Measurements from ENCODE around the gene CELF4.

The CELF4 gene

DNA sequence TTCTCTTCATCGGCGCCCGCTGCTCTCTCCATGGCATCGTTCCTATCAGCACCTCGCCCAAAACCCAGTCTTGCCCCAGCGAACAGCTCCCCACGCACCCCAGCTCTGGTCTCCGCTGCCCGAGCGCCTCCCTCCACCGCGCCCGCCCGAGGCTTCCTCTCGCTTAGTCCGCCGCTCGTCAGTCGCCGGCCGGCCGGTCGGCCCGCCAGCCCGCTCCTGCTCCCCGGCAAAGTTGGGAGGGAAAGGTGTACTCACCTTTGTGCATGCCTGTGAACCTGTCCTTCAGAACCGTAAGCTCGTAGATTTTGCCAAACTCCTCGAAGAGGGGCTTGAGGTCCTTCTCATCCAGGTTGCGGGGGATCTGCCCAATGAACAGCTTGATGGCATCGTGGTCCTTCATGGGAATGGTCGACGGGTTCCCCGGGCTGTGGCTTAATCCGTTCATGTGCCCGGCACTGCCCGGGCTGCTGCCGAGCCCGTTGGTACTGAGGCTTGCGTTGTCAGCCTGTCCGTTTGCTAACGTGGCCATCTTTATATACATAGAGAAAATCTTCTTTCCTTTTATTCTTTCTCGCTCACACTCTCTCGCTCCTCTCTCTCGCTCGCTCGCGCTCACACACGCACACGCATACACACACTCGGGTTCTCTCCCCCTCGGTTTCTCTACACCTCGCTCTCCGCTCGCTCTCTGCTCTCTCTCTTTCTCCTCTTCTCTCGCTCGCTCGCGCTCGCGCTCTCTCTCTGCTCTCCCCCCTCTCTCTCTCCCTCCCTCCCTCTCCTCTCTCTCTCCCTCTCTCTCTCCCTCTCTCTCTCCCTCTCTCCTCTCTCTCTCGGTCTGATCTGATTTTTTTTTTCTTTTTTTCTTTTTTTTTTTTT lies at the start of gene CELF4:
Gene CELF4 (minus strand): TSS at position 698 of the 876 bp plus-strand sequence.
- TF ChIP-seq, protein P1, sequence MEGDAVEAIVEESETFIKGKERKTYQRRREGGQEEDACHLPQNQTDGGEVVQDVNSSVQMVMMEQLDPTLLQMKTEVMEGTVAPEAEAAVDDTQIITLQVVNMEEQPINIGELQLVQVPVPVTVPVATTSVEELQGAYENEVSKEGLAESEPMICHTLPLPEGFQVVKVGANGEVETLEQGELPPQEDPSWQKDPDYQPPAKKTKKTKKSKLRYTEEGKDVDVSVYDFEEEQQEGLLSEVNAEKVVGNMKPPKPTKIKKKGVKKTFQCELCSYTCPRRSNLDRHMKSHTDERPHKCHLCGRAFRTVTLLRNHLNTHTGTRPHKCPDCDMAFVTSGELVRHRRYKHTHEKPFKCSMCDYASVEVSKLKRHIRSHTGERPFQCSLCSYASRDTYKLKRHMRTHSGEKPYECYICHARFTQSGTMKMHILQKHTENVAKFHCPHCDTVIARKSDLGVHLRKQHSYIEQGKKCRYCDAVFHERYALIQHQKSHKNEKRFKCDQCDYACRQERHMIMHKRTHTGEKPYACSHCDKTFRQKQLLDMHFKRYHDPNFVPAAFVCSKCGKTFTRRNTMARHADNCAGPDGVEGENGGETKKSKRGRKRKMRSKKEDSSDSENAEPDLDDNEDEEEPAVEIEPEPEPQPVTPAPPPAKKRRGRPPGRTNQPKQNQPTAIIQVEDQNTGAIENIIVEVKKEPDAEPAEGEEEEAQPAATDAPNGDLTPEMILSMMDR (IDR thresholded peaks at IDR 0.05; ENCODE audit: extremely low read depth, missing control alignments): no peak
- DNase-seq (ENCODE audit: low spot score): peak; percentile 40

DNA sequence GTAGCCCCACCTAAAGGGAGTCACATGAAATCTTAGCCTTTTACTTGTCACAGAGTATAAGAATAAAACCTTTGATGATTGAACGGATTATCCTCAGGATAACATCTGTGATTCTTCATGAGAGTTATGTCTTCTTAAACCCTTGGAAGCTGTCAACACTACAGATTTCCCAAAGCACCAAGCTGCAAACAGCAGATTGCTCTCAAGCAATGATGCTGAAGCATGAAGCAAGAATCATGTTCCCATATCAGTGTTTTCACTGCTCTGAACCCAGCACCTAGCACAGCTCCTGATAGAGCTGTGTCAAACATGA lies 47.6 kb upstream of the CELF4 start:
- no peak for DNase-seq (ENCODE audit: low spot score)
- TF ChIP-seq, protein P1 (IDR thresholded peaks at IDR 0.05; ENCODE audit: extremely low read depth, missing control alignments): no peak

DNA sequence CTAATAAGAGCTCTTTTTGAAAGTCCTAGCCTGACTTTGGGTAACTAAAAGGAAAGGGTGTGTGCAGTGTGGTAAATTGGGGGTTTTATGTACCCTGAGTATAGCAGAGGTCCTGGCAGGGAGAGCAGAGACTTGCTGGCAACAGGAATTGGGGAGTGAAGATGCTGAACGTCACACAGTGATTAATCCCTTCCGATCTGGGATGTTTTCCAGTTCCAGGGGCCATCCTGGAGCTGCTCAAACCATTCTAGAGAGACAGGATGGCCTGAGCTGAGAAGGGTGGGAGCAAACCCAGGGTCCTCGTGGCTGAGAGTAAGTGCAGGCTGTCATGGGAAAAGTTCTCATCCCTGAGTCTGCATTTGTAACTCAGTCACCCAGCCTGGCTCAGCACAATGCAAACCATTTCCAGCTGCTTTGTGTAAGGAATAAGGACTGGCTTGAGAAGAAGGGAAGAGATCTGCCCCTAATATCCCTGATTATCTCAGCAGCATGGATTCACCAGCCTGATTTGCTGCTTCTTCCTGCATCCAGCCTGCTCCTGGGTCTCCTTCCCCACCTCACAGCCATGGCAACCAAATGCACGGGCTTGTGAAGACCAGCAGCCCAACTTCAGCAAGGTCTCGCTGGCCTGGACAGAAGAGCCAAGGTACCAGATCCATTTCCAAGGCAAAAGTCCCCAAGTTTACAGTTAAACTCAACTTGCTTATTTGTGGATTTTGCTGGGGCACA lies 47.1 kb upstream of the CELF4 start:
- DNase-seq (ENCODE audit: low spot score): no peak
- TF ChIP-seq, protein P1 (IDR thresholded peaks at IDR 0.05; ENCODE audit: extremely low read depth, missing control alignments): no peak

DNA sequence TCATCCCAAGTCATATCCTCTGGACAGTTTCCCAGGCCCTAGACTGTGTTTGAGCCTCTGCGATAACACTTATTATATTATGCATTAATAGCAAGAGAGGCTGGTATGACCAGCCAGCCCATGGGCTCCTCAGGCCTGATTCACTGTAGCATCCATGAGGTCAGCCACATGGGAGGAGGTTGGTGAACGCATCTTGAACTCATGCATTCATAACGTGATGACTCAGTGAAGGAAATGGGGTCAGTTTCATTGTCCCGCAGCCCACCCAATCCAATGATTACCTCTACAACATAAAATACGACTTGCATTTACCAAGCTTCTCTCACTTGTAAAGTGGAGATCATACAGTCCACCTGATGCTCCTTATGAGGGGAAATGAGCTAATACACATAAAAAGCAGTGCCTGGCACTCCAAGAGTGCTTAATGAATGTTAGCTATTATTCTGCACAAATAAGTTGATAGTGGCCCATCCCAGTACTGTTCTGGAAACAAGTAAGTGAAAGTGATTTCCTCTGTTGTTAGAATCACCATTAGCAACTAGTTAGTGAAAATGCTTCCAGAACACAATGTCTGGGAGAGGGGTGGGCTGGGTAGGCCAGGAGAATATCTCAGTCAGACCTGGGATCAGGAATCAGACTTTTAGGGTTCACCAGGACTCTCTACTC lies 46.1 kb upstream of the CELF4 start:
- DNase-seq (ENCODE audit: low spot score): no peak
- TF ChIP-seq, protein P1 (IDR thresholded peaks at IDR 0.05; ENCODE audit: extremely low read depth, missing control alignments): no peak

DNA sequence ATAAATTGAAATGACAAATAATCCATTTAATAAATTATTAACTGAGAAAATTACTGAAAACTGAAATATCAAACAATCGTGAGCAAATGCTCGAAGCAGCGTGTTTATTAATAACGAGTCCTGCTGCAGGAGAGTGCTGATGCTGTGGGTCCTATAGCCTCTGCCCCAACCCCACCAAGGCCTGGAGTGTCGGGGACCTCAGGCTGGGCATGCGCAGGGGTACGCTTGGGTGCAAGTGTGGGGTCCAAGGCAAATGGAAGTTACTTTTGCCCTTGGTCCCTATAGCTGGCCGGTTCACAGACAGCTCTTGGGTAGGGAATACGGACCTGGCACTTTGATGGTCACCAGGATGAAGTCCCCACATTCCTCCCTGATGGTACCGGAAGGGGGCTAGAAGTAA lies 43.3 kb upstream of the CELF4 start:
- TF ChIP-seq, protein P1 (IDR thresholded peaks at IDR 0.05; ENCODE audit: extremely low read depth, missing control alignments): no peak
- DNase-seq (ENCODE audit: low spot score): no peak

DNA sequence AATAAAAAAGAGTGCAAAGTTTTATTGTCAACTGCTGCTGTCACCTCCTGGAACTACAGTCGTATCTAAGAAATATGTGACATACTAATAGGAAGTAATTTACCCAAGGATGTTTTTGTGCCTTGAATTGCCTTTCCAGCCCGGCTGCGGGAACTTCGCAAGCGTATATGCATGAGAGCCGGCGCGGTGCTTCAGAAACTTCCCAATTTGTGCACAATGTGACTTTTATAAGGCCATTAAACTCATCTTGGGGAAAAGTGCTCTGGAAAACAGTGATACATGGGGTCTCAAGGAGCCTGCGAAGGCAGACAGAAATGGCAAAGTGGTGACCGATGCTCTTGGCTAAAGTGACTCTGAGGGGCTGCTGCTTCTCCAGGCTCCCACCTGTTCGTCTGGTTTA lies 41.7 kb upstream of the CELF4 start:
- no peak for DNase-seq (ENCODE audit: low spot score)
- TF ChIP-seq, protein P1 (IDR thresholded peaks at IDR 0.05; ENCODE audit: extremely low read depth, missing control alignments): no peak

DNA sequence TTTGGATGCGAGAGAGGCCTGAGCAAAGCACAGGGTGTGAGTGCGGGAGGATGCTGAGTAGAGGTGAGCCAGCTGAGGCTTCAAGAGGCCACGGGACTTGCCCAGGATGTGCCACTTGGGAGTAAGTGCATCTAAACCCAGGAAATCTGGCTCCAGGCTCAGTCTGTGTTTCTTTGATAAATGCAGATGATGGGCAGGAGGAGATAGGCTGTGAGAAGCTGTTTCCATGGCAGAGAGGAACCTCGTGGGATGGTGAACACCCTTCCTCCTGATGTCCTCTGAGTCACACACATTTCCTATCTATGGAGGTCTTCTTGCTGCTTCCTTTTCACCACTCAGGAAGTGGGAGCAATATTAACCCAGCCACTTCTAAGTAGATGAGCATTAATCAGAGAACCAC lies 38.4 kb upstream of the CELF4 start:
- TF ChIP-seq, protein P1 (IDR thresholded peaks at IDR 0.05; ENCODE audit: extremely low read depth, missing control alignments): no peak
- no peak for DNase-seq (ENCODE audit: low spot score)
